ENCODE measurements around the gene ZXDC.

GRCh38 chr3:126480861-126481260 lies 5.2 kb upstream of the ZXDC start:
- TF ChIP-seq CTCF (optimal IDR thresholded peaks at IDR 0.05 in 1 of 3, IDR thresholded peaks at IDR 0.05 in 1 of 3, conservative IDR thresholded peaks at IDR 0.05 in 1 of 3; ENCODE audit: extremely low read depth in 1 of 3, insufficient read depth in 2 of 3, low read length in 3 of 3) (no peak), EZH2 (IDR thresholded peaks at IDR 0.05; ENCODE audit: low read length) (no peak)

Measured in keratinocyte (primary cell).